ENCODE data around the gene TBX19. TPM values are rescaled to one million over a fixed set of nuclear protein-coding genes. Genes with fewer than 3 reads are reported as not detected.

TBX19 gene
- total and polyA plus RNA-seq, 2 of the 8 experiments (the other 6 are each of a cell fraction or from before 2014, with no cell fraction given): 1.0 to 1.8 TPM

- WGBS, 2 experiments (ENCODE audit: extremely low coverage in 1 of 2, insufficient coverage in 1 of 2, insufficient read length in 1 of 2, insufficient replicate concordance in 2 of 2, low coverage in 1 of 2, low lambda C conversion rate in 2 of 2, missing lambda C conversion rate in 1 of 2): 86% methylated on average over 3 of the region's 3 CpGs; no CpG with 5 or more reads in 1 of the 2 experiments
- CTCF ChIA-PET (ENCODE audit: partially characterized antibody): interaction anchor here (0.6 to 1.6 kb wide), 6 partner anchors 8 to 183 kb away, joined by 3 to 10 read pairs (median 4); no protein-coding TSS in a partner anchor
- H3K56ac ChIP-seq (replicated peaks; ENCODE audit: insufficient read length, low read depth, low read length): no peak overlapping the region
Measured at GRCh38 chr1:168243636-168244212, 37.0 kb upstream of the TBX19 start.

More at GRCh38 chr1:168243636-168244212, 37.0 kb upstream of the TBX19 start:
- DNase-seq (ENCODE audit: low read depth in 1 of 2, low spot score in 2 of 2): no peak
- H3K18ac ChIP-seq (ENCODE audit: extremely low read depth, low read length): no peak overlapping the region
- no peaks in the 10 kb centered on the region for H3K79me2 ChIP-seq (ENCODE audit: control insufficient read depth in 1 of 2, insufficient read depth in 2 of 2, low read length in 2 of 2)
- no peak overlapping the region for H4K8ac ChIP-seq (ENCODE audit: extremely low read depth, insufficient read depth, low read length)
- no peak overlapping the region for H3K14ac ChIP-seq (ENCODE audit: insufficient read length)
- no peak overlapping the region for H3K4me2 ChIP-seq (ENCODE audit: insufficient read depth in 1 of 2, low read depth in 2 of 2, low read length in 2 of 2)
- no peaks in the 10 kb centered on the region for H3K9me3 ChIP-seq (ENCODE audit: insufficient read depth in 2 of 2, low read depth in 1 of 2, low read length in 1 of 2)
- POLR2A ChIA-PET (ENCODE audit: partially characterized antibody): interaction anchor here (1.0 kb wide), 1 partner anchor 11 kb away, joined by 3 read pairs; no protein-coding TSS in a partner anchor
- H3K79me1 ChIP-seq (ENCODE audit: low read depth, low read length): no peaks in the 10 kb centered on the region
- H3K23me2 ChIP-seq (ENCODE audit: low read depth, low read length): no peaks in the 10 kb centered on the region
- no peak overlapping the region for H3K27ac ChIP-seq (ENCODE audit: low read depth, low read length)
- no peak overlapping the region for H2BK20ac ChIP-seq (ENCODE audit: low read length)
- no peaks in the 10 kb centered on the region for H4K20me1 ChIP-seq (replicated peaks in 1 of 2; ENCODE audit: control insufficient read depth in 1 of 2, insufficient read depth in 2 of 2, low read length in 2 of 2)
- H3K36me3 ChIP-seq (ENCODE audit: control insufficient read depth in 2 of 4, insufficient read depth in 4 of 4, low read length in 3 of 4): peaks cover 7 to 25% (median 10%) of the 10 kb centered on the region in 4 experiments; a peak in 7 of 8 replicates
- H3K9ac ChIP-seq (replicated peaks in 1 of 4; ENCODE audit: extremely low read depth in 1 of 4, low read depth in 3 of 4, low read length in 3 of 4): no peak overlapping the region
- peaks cover 0 to 4% (median 1%) of the 10 kb centered on the region in 4 experiments; a peak in 2 of 7 replicates for H3K4me1 ChIP-seq (replicated peaks in 1 of 4; ENCODE audit: control insufficient read depth in 3 of 4, insufficient read depth in 4 of 4, low read length in 3 of 4)
- no peak overlapping the region for H2BK120ac ChIP-seq (replicated peaks; ENCODE audit: low read depth, low read length)
- H2AK5ac ChIP-seq (ENCODE audit: low read depth, low read length): no peak overlapping the region
- no peak overlapping the region for H3K4ac ChIP-seq (replicated peaks; ENCODE audit: insufficient read length, low read depth, low read length)
- no peak overlapping the region for H2BK12ac ChIP-seq (ENCODE audit: low read depth, low read length)
- no peak overlapping the region for H3K23ac ChIP-seq (ENCODE audit: insufficient read length)
- H3K4me3 ChIP-seq (ENCODE audit: extremely low read depth in 1 of 4, insufficient read depth in 2 of 4, low read depth in 3 of 4, low read length in 4 of 4): no peak overlapping the region
- no peak overlapping the region for H4K91ac ChIP-seq (replicated peaks; ENCODE audit: insufficient read length, low read length)
- H2BK5ac ChIP-seq (ENCODE audit: low read depth, low read length): no peak overlapping the region; the same call in 1 of the 2 replicates
- FAIRE-seq: no peak
- H2BK15ac ChIP-seq (ENCODE audit: low read length): no peak overlapping the region
- H3K27me3 ChIP-seq (replicated peaks in 1 of 4; ENCODE audit: control insufficient read depth in 3 of 4, extremely low read depth in 1 of 4, insufficient read depth in 3 of 4, low read length in 3 of 4): no peaks in the 10 kb centered on the region
- no peak overlapping the region for H4K5ac ChIP-seq (ENCODE audit: insufficient read length, low read depth, low read length)
- H2AFZ ChIP-seq (ENCODE audit: low read length): no peak overlapping the region

All from H1 (cell line).